Measurements from ENCODE around the gene HTATSF1. TPM values are rescaled to one million over a fixed set of nuclear protein-coding genes. Genes with fewer than 3 reads are reported as not detected.
A peak's percentile ranks its signal among the peaks of the same experiment; 100 is the strongest.

HTATSF1 gene
- total and polyA plus RNA-seq, 9 of the 15 experiments (the other 6 are each of a cell fraction or from before 2014, with no cell fraction given) = 2.6 to 87.7 (median 42.2) TPM

DNA sequence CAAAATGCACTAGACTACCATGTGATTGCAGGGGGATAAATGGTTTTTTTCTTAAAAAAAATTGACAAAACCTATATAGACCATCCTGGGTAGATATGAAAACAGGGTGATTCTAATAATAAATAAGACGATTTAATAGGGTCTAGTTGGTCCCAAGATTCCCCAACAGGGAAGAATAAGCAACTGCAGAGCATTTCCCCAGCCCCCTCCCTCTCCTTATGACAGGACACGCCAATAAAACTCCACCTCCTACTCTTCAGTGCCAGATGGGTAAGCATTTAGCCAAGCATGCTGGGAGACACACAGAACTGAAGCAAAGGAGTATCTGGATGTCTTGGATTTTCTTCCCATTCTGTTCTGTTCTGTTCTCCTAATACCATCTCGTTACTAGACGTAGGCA lies 9.7 kb upstream of the HTATSF1 start, which contains the start of gene BRS3 (continued):
- TF ChIP-seq, protein P1, sequence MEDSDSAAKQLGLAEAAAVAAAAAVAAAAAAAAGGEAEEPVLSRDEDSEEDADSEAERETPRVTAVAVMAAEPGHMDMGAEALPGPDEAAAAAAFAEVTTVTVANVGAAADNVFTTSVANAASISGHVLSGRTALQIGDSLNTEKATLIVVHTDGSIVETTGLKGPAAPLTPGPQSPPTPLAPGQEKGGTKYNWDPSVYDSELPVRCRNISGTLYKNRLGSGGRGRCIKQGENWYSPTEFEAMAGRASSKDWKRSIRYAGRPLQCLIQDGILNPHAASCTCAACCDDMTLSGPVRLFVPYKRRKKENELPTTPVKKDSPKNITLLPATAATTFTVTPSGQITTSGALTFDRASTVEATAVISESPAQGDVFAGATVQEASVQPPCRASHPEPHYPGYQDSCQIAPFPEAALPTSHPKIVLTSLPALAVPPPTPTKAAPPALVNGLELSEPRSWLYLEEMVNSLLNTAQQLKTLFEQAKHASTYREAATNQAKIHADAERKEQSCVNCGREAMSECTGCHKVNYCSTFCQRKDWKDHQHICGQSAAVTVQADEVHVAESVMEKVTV (CRISPR knock-in tag; IDR thresholded peaks at IDR 0.05) = no peak

DNA sequence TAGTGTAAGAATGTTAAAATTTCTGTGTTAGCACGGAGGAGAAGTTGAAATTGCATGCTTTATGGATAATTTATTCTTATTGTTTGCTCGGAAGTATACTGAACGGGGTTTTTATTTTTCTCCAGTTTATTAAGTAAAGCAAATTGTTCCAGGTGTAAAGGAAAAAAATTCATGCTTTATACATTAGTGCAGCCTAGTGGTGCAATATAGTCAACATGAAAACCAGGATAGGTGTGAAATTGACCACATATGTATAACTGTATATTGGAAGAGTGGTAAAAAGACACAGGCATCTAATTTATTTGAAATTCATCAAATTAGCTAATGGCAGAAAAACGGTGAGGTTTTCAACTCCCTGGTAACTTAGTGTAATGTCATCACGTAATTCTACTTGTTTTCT lies 8.7 kb upstream of the HTATSF1 start:
- no TSS peak for BruUV-seq (replicated peaks)
- FAIRE-seq (no peak), DNase-seq (ENCODE audit: extremely low read depth in 1 of 4, low spot score in 3 of 4) (no peak), ATAC-seq (no peak)
- Histone ChIP-seq H3K9me3 (replicated peaks; ENCODE audit: control insufficient read depth, insufficient read depth, low read depth, low read length) (no peaks in the 10 kb centered on the region), H3K79me2 (ENCODE audit: control insufficient read depth, insufficient read depth, low read length) (no peaks in the 10 kb centered on the region), H3K9me1 (ENCODE audit: control insufficient read depth, insufficient read depth, low read length) (no peaks in the 10 kb centered on the region), H3K36me3 (ENCODE audit: control insufficient read depth, insufficient read depth, low read length) (no peaks in the 10 kb centered on the region), H3K27me3 (ENCODE audit: control insufficient read depth in 2 of 2, insufficient read depth in 2 of 2, low read length in 2 of 2) (peaks cover 5 to 7% of the 10 kb centered on the region in 2 experiments; a peak in 4 of 5 replicates), H3K4me1 (replicated peaks in 1 of 2; ENCODE audit: control insufficient read depth in 2 of 2, insufficient read depth in 2 of 2, low read length in 2 of 2) (no peaks in the 10 kb centered on the region), H4K20me1 (replicated peaks; ENCODE audit: control insufficient read depth, insufficient read depth, low read length) (no peaks in the 10 kb centered on the region; the same call in 1 of the 2 replicates), H3K27ac (ENCODE audit: extremely low read depth, low read depth, low read length) (no peak overlapping the region), H2AFZ (ENCODE audit: low read depth, low read length) (no peak overlapping the region), H3K9ac (ENCODE audit: insufficient read depth in 1 of 2, low read depth in 2 of 2, low read length in 2 of 2) (no peak overlapping the region), H3K4me2 (ENCODE audit: insufficient read depth, low read length) (no peak overlapping the region), H3K4me3 (no peak overlapping the region)
- TF ChIP-seq ZNF589 (CRISPR knock-in tag; IDR thresholded peaks at IDR 0.05; ENCODE audit: low read depth) (no peak), RAD21 (CRISPR knock-in tag; conservative IDR thresholded peaks at IDR 0.05 in 1 of 2, IDR thresholded peaks at IDR 0.05 in 1 of 2) (peak; percentile 35 to 52; a peak in 3 of 4 replicates)
- TF ChIP-seq, protein P2, sequence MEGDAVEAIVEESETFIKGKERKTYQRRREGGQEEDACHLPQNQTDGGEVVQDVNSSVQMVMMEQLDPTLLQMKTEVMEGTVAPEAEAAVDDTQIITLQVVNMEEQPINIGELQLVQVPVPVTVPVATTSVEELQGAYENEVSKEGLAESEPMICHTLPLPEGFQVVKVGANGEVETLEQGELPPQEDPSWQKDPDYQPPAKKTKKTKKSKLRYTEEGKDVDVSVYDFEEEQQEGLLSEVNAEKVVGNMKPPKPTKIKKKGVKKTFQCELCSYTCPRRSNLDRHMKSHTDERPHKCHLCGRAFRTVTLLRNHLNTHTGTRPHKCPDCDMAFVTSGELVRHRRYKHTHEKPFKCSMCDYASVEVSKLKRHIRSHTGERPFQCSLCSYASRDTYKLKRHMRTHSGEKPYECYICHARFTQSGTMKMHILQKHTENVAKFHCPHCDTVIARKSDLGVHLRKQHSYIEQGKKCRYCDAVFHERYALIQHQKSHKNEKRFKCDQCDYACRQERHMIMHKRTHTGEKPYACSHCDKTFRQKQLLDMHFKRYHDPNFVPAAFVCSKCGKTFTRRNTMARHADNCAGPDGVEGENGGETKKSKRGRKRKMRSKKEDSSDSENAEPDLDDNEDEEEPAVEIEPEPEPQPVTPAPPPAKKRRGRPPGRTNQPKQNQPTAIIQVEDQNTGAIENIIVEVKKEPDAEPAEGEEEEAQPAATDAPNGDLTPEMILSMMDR (IDR thresholded peaks at IDR 0.05 in 2 of 3, conservative IDR thresholded peaks at IDR 0.05 in 1 of 3; ENCODE audit: insufficient read depth in 2 of 3, low read depth in 1 of 3, low read length in 3 of 3) = peak in 1 of 3 experiments; percentile 14; a peak in 1 of 6 replicates
- in situ Hi-C loops (cut with MboI) (no loop called here), intact Hi-C loops (cut with micrococcal nuclease) (no loop called here)
- 0% methylated on average over 5 of the region's 5 CpGs for WGBS (ENCODE audit: insufficient coverage, low coverage, missing lambda C conversion rate)
- POLR2A ChIA-PET = no interaction called here
- CTCF ChIA-PET (ENCODE audit: low intra/inter-chr PET ratio) = no interaction called here

Data from K562 (cell line).